ENCODE measurements around the gene ROBO2.
"Not testable (repeated sequence)": the region's sequence is repeated elsewhere in the genome, so short reads cannot be mapped to it uniquely, and the experiment has no call there.

Gene ROBO2

DNA sequence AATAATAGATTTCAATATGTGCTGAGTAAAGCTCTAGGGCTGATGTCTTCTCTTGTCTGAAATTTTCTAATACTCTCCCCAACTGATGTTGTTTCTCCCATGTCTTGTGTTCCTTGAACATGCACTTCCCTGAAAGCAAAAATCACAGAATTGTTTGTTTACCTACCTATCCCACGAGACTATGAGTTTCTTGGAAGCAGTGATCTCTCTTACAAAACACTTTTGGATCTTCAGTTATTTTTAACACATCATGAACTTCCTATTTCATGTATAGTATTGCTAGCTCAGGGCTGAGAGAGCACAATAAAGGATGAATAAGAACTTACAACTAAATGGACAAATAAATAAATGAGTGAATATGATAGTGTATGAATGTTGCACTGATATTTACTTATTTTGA is 365.0 kb downstream of the ROBO2 start:
- H3K27ac ChIP-seq = no peak overlapping the region
- no peak for DNase-seq
- TF ChIP-seq CTCF (IDR thresholded peaks at IDR 0.05; ENCODE audit: low read depth, low read length, missing control alignments) = no peak
- H3K27me3 ChIP-seq (replicated peaks) = no peaks in the 10 kb centered on the region
- H3K4me3 ChIP-seq (ENCODE audit: low read depth, low read length) = no peak overlapping the region
- in situ Hi-C loops (cut with HindIII; ENCODE audit: low pct_ligation_motif_present, low sequenced_read_pairs) = no loop called here
- no peaks in the 10 kb centered on the region for H3K36me3 ChIP-seq (replicated peaks)

- TF ChIP-seq CTCF (IDR thresholded peaks at IDR 0.05; ENCODE audit: low read depth, low read length, missing control alignments) = no peak
- no peaks in the 10 kb centered on the region for H3K36me3 ChIP-seq (replicated peaks)
- DNase-seq = no peak
- in situ Hi-C loops (cut with HindIII; ENCODE audit: low pct_ligation_motif_present, low sequenced_read_pairs) = no loop called here
- no peak overlapping the region for H3K4me3 ChIP-seq (ENCODE audit: low read depth, low read length)
- no peak overlapping the region for H3K27ac ChIP-seq
- no peaks in the 10 kb centered on the region for H3K27me3 ChIP-seq (replicated peaks)
Measured at GRCh38 chr3:77407441-77407840, 367.5 kb downstream of the ROBO2 start.

DNA sequence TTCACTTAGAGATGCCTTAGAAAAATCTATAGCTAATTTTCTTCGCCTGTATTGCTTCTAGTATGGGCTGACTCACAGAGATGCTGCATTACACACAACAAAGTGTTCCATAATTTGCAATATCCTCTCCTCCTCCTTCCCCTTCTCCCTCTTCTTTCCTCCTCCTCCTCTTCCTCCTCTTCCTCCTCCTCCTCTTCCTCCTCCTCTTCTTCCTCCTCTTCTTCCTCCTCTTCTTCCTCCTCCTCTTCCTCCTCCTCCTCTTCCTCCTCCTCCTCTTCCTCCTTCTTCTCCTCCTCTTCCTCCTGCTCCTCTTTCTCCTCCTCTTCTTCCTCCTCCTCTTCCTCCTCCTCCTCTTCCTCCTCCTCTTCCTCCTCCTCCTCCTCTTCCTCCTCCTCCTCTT is 370.4 kb downstream of the ROBO2 start:
- DNase-seq; in situ Hi-C loops (cut with HindIII; ENCODE audit: low pct_ligation_motif_present, low sequenced_read_pairs); H3K36me3 ChIP-seq (replicated peaks); H3K4me3 ChIP-seq (ENCODE audit: low read depth, low read length); H3K27me3 ChIP-seq (replicated peaks); H3K27ac ChIP-seq: not testable (repeated sequence)

DNA sequence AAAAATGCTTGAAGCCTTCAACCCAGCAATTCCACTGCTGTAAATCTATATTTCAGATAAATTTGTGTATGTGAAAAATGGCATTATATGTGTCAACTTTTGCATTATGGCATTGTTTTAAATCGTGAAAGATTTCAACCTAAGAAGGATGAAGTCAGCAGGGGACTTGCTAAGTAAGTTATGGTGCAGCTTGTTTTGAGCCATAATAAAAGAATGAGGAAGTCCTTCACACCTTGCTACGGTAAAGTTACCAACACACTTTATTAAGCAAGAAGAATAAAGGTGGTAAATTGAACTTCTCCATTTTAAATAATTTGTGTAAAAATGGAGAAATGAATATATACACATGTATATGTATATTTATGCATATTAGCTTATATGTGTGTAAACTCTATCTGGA is 371.4 kb downstream of the ROBO2 start:
- no peak overlapping the region for H3K27ac ChIP-seq
- no peaks in the 10 kb centered on the region for H3K36me3 ChIP-seq (replicated peaks)
- in situ Hi-C loops (cut with HindIII; ENCODE audit: low pct_ligation_motif_present, low sequenced_read_pairs) = no loop called here
- DNase-seq = no peak
- no peak overlapping the region for H3K4me3 ChIP-seq (ENCODE audit: low read depth, low read length)
- TF ChIP-seq CTCF (IDR thresholded peaks at IDR 0.05; ENCODE audit: low read depth, low read length, missing control alignments) = no peak
- no peaks in the 10 kb centered on the region for H3K27me3 ChIP-seq (replicated peaks)

DNA sequence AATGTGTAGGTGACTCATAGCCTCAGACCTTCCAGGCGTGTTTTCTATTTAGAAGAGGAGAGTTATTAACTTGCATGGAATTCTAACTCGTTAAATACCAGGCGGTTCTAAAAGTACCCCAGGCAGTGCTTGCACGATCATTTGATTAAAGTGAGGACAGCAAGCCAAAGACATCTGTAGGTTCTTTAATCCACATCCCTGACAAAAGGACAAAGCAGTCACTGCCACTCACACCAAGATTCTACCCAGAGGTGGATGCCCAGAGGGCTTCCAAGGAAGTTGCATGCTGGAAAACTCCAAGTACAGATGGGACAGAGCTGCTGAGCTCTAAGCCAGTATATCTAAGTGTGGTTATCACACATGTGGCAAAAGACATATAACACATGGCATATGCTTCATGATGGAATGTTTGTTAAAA is 372.1 kb downstream of the ROBO2 start:
- Histone ChIP-seq H3K36me3 (replicated peaks) (no peaks in the 10 kb centered on the region), H3K4me3 (ENCODE audit: low read depth, low read length) (no peak overlapping the region), H3K27ac (no peak overlapping the region), H3K27me3 (replicated peaks) (no peaks in the 10 kb centered on the region)
- no peak for DNase-seq
- in situ Hi-C loops (cut with HindIII; ENCODE audit: low pct_ligation_motif_present, low sequenced_read_pairs) = no loop called here
- TF ChIP-seq CTCF (IDR thresholded peaks at IDR 0.05; ENCODE audit: low read depth, low read length, missing control alignments) = no peak

GRCh38 chr3:77412584-77412983 is 372.7 kb downstream of the ROBO2 start:
- no peaks in the 10 kb centered on the region for H3K36me3 ChIP-seq (replicated peaks)
- no peak for TF ChIP-seq CTCF (IDR thresholded peaks at IDR 0.05; ENCODE audit: low read depth, low read length, missing control alignments)
- in situ Hi-C loops (cut with HindIII; ENCODE audit: low pct_ligation_motif_present, low sequenced_read_pairs) = no loop called here
- H3K27ac ChIP-seq = no peak overlapping the region
- no peak overlapping the region for H3K4me3 ChIP-seq (ENCODE audit: low read depth, low read length)
- no peaks in the 10 kb centered on the region for H3K27me3 ChIP-seq (replicated peaks)
- DNase-seq = no peak
